ENCODE data around the gene PPIE.
A peak's percentile ranks its signal among the peaks of the same experiment; 100 is the strongest.

The PPIE gene

DNA sequence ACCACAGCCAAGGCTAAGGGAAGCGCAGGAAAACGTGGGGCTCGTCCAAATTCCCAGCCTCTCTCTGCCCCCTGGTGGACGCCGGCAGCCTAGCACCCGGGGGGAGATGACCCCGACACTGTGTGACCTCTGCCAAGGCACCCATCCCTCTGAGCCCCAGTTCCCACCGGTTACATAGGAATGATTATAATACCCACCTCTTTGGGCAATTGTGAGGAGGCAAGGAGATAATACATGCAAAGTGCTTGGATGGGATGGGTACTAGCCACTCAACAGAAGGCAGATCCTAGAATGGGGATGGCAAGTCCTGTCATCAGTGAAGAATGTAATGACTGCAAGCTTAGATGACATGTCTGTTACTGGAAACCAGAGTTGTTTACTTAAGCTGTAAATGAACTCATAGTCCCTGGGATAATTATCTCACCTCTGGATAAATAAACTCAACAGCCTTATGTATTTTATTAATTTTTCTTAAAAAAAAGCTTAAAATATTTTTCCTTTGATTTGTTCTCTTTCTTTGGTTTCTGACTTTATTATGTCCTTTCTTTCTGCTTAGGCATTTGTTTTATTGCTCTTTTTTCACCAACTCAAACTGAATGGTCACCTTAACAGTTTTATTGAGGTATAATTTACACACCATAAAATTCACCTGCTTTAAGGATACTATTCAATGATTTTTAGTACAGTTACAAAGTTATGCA lies 61.2 kb downstream of the PPIE start:
- DNase-seq (ENCODE audit: low read depth): peak; percentile 83
- TF ChIP-seq CTCF (conservative IDR thresholded peaks at IDR 0.05; ENCODE audit: low read length): peak; percentile 70
- no peak overlapping the region for H3K4me3 ChIP-seq (ENCODE audit: low read length)

DNA sequence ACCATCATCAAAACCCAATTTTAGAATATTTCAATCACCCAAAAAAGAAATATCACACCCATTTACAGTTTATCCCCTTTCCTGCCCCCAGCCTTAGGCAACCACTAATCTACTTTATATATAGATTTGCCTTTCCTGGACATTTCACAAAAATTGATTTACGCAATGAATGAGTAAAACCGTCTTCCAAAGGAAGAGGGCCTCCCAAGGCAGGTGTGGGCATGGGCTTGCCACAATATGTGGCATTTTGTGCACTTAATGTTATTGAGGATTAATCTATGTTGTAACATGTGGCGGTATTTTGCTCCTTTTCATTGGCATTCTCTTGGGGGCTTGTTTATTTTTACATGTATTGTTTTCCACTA lies 61.8 kb downstream of the PPIE start:
- no peak overlapping the region for H3K4me3 ChIP-seq (ENCODE audit: low read length)
- no peak for DNase-seq (ENCODE audit: low read depth)
- no peak for TF ChIP-seq CTCF (conservative IDR thresholded peaks at IDR 0.05; ENCODE audit: low read length)

GRCh38 chr1:39802496-39803260 lies 64.0 kb downstream of the PPIE start:
- no peak overlapping the region for H3K4me3 ChIP-seq (ENCODE audit: low read length)
- no peak for DNase-seq (ENCODE audit: low read depth)
- no peak for TF ChIP-seq CTCF (conservative IDR thresholded peaks at IDR 0.05; ENCODE audit: low read length)

DNA sequence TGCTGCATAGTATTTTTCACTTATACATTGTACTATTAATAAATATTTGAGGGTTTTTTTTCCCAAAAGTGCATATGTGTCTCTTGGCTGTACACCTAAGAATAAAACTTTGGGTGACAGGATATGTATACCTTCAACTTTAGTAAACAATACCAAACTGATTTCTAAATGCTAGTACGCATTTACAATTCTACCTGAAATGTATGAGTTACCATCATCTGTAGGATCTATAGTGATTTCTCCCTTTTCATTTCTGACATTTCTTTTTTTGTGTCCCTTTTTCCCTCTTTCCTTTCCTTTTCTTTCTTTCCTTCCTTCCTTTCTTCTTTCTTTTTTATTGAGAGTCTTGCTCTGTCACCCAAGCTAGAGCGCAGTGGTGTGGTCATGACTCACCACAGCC lies 66.7 kb downstream of the PPIE start:
- no peak for DNase-seq (ENCODE audit: low read depth)
- TF ChIP-seq CTCF (conservative IDR thresholded peaks at IDR 0.05; ENCODE audit: low read length): no peak
- no peak overlapping the region for H3K4me3 ChIP-seq (ENCODE audit: low read length)

- no peak for DNase-seq (ENCODE audit: low read depth)
- TF ChIP-seq CTCF (conservative IDR thresholded peaks at IDR 0.05; ENCODE audit: low read length): no peak
- no peak overlapping the region for H3K4me3 ChIP-seq (ENCODE audit: low read length)
These were observed 70.3 kb downstream of the PPIE start for GRCh38 chr1:39808784-39809517.

DNA sequence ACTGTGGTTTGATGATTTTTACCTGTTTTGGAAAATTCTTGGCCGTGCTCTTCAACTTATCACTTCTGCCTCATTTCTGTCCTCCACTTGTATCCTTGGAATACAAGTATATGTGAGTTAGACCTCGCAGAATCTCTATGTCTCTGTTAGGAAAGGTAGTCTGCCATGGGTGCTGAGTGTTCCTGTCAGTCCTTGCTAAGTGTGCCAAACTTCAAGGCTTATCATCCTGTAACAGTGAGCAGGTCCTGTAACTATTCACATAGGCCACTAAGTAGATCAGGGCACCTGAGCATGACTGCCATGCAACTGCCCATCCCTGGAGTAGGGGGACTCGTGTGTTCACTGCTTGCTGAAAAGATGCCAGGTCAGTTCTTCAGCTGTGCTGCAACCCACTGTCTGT lies 74.2 kb downstream of the PPIE start:
- DNase-seq (ENCODE audit: low read depth): no peak
- TF ChIP-seq CTCF (conservative IDR thresholded peaks at IDR 0.05; ENCODE audit: low read length): no peak
- no peak overlapping the region for H3K4me3 ChIP-seq (ENCODE audit: low read length)

Data from AG10803 (cell line).